Activated effector memory CD4-positive, alpha-beta T cell treated with anti-CD3 and anti-CD28 coated beads, Interleukin-2, amount 50 U/mL, for 16 hours (primary cell): ENCODE data around the gene WRNIP1.
"Not testable (repeated sequence)": the region's sequence is repeated elsewhere in the genome, so short reads cannot be mapped to it uniquely, and the experiment has no call there.

Experiments
- DNase-seq: peaks from one replicate; pipeline ENCODE4 v3.0.0-alpha.2; 2020

The WRNIP1 gene

DNA sequence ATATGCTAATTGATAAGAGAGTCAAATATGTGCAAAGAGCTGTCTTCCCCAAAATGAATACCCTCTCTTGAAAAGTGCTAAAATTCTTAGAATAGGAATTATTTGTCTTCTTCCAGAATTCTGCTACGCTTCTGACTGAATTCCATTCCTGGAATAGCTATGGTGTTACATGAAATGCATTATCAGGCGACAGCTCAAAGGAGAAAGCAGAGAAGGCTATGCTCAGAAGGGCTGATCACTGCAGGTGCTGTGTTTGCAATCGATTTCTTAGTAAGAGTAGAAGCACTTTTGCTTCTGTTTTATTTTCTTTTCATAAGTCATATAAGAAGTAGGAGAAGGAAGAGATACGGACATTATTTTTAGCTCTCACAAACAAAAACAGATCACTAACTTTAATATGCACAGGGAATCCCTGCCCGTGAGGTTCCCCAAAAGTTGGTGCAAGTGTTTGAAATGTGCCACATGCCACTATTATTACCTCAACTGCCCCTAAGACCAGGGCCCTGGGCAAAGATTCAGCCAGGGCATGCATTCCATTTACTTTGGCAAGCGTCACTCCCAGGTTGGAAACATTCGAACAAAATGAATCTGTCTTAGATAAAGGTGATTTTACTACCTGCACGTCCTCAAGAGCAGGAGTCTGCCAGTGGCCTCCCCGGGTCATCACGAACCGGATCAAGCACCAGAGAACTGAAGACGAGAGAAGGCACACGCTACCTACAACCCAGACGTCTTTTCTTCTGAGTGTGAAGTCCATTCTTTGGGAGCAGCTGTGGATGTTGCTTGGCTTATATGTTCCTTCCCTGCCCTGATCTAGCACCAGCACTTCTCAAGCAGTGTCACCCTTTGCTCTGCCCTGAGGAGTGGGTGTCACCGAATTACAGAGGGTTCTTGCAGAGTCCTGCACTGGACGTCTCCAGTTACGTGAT lies 21.6 kb upstream of the WRNIP1 start:
- DNase-seq, result no peak

DNA sequence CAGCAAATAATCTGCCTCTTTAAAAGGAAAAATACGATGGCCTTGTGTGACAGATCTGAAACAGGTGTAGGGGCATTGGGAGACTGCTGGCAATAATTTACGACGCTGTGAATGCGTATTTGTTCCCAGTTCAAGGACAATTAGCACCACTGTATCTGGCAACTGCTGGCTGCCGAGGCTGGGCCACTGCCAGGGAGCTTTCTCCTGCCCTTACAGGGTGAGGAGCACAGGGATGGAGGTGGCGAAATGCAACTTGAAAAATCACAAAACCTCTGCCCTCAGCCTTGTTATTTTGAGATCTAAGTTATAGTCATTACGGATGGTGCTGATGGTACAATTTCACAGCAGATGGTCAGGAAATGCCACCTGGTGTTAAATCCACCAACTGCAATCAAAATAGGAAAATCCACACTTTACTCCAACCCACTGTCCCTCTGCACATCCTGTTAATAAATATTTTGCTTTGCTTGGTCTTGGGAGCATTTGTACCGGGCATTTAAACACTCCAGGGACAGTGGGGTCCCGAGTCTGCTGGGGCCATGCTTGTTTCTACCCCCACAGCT lies 20.9 kb upstream of the WRNIP1 start:
- DNase-seq, result no peak

DNA sequence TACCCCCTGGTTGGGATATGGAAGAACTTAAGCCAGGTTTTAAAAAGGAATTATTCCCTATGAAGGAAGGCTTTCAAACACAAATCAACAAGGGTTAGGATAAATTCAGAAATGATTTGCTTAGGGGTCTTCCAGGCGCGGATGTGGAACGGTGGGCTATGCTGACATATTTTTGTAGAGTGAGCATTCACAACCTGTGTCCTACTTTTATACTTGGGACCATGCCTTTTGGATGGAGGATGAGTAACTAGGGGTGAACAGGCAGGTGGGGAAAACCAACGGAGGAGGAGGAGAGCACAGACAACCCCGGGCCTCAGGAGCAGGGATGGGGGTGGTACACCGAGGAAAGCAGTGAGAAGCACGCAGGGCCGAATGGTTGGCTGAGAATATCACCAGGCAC lies 20.4 kb upstream of the WRNIP1 start:
- DNase-seq, result no peak

DNA sequence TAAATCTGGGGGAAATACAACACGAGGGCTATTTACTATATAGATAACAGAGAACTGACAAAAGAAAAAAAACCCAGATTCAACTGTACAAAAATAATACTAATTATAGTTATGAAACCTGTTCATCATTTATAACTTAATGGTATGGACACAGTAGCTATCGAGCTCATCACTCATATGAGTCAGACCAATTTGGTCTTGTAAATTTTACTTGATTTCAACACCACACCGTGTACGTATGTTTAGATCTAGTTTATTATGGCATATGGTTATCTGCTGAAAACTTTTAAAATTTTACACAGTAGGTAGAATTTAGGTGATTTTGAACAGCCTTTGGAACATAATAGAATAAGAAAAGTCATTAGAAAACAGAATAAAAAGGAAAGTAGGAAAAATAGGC lies 19.9 kb upstream of the WRNIP1 start:
- no peak for DNase-seq

DNA sequence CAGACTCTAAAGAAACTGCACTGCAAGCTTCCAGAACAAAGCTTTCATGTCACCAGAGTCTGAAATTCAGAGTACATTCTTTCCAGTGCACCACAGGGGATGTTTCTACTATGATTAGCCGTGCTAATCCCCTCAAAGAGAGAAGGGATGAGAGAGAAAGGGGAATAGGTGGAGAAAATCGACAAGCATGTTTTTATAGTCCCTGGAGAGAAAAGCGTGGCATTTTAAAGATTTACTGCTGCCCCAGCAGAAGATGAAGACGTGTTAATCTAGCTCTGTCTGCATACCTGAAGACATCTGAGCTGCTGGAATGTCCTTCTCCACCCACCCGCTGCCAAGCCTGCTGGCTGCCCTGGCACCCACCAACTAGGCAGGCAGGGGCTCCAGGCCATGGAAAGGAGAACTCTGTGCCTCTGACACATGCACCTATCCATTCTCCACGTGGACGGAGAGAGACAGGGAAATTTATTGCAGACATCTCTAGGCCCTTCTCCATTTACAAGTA lies 18.6 kb upstream of the WRNIP1 start:
- DNase-seq, result no peak

DNA sequence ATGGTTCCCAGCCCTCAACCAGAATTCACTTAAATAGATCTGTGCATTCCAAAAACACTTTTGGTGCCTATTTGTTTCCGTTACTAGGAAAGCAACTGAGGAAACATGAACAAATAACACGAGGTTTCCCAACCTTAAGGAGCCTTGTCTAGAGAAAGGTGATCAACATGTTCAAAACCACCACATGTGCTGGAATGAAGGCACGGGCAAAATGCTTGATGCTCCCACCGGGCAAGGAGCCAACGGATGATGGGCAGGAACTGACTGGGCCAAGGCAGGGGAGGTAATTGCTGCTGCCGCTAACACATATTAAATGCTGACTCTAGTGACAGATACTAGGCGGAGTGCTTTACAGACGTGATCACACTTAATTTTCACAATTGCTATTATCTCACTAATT lies 17.0 kb upstream of the WRNIP1 start:
- no peak for DNase-seq

DNA sequence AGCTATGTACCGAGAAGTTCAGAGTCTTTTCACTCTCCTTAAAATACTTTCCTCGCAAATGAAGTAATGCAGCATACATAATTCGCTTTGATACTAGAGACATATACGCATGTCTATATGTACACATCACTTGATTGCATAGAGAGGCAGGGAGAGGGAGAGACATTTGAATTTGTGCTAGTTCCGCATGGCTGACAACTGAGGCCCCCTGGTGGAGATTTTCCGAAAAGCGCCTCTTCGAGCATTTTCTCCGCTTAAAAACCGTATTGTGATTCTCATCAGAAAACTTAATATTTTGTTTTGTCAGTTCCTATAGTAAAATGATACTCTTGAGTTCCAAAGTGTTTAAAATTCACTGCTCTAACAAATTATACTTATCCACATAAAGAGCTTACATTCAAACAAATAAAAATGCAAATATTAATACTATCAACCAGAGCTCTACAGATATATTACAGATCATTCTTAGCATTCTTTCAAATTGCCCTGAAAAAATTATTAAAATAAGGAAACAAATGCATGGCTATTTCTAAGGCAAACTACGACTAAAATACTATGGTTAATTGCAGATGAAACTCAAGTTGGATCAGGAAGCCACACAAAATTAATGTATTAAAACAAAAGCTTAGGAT lies 15.1 kb upstream of the WRNIP1 start:
- peak; percentile 87 for DNase-seq

DNA sequence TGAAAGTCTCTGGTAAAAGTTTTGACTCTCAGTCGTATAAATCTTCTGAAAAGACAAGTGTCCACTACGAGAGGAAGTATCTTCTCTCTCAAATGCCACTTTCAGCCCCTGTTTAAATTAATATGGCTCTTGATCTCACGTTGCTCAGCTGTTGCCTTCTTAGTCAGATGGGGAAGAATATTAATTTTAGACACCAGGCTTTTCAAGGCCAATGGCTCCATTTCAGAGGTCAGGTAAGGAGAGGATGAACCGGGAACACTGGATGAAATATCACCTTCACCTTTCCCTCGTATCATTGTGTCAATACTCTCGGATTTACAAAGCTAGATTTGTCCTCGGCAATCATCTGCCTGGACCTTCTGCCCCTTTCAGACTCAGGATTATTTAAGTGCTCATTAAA lies 14.4 kb upstream of the WRNIP1 start, which contains the start of gene MYLK4:
Gene MYLK4 (minus strand): TSS at position 91 of the 400 bp plus-strand sequence. CDS start 1,628 bp downstream, outside the sequence.
- DNase-seq, result no peak

DNA sequence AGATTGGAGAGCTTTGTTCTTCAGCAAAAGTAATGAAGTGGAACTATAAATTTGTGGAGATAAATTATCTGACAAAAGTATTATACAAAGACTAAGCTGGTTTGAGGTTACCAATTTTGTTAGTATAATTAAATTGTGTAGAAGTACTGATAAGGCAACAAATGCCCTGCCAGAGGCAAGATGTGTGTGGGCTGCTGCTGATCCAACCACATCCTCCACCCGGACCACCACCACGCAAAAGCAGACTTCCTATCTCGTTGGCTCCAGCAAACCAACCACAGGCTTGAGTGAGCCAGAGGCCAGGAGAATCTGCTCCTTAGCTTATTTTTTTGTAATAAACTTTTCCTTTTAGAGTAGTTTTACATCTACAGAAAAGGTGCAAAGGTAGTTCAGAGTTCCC lies 13.3 kb upstream of the WRNIP1 start:
- no peak for DNase-seq

DNA sequence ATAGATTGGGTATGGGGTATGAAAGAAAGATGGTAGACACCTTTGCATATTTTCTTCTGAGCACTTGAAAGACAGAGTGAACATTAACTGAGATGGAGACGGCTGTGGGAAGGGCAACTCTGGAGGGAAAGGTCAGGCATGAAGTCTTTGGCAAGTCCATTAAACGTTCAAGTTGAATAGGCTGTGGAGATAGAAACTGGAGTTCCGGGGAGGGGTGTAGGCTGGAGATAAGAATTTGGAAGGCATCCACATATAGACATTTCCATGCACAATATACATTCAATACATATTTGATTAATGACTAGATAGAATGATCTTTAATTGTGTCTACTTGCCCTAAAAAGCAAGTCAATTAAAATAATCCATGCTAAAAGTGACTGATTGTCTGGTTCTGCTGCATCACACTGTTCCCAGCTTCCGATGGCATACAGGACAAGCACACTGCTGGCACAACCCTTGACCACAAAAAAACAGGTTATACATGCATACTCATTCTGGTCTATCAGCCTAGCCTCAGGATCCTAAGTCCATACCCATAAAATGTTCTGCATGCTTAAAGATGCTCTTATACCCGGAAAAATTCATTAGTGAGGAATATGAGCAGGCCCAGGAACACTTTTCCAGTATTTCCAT lies 12.6 kb upstream of the WRNIP1 start:
- no peak for DNase-seq

DNA sequence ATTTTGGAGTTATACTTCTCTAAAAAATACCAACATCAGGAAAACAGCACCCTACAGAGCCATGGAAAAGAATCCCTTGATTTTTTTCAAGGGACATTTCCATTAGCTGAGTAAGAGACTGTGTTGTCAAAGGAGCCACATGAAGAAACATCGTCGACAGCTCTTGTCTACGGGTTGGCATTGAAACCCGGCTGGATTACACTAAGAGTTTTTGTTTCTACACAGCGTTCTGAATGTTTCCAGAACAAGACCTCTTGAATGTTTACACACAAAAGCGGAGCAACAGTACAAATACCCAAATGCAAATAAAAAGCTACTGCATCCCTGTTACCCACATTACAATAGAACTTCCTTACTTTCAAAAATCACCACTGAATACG lies 12.1 kb upstream of the WRNIP1 start:
- no peak for DNase-seq

DNA sequence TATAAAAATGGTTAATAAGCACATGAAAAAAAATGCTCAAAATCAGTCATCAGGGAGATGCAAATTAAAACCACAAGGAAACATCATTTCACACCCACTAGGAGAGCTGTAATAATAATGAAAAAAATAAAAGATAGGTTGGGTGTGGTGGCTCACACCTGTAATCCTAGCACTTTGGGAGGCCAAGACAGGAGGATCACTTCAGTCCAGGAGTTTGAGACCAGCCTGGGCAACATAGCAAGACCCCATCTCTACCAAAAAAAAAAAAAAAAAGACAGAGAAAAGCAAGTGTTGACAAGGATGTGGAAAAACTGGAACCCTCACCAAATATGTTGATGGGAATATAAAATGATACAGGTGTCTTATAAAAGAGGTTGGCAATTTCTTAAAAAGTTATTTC lies 11.4 kb upstream of the WRNIP1 start:
- no peak for DNase-seq

DNA sequence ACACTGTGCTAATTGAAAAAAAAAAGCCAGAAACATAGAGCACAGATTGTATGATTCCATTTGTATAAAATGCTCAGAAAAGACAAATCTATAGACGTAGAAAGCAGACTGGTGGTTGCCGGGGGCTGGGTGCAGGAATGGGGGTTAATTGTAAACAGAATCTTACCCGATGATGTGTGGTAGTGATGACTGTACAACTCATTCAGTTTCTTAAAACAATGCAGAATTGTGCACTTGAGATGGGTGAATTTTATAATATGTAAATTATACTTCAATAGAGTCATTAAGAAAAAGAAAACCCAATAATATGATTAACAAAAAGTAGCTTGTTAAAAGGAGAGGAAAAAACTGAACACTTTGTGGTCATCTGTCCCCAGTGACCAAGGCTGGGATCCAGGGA lies 10.8 kb upstream of the WRNIP1 start:
- no peak for DNase-seq

DNA sequence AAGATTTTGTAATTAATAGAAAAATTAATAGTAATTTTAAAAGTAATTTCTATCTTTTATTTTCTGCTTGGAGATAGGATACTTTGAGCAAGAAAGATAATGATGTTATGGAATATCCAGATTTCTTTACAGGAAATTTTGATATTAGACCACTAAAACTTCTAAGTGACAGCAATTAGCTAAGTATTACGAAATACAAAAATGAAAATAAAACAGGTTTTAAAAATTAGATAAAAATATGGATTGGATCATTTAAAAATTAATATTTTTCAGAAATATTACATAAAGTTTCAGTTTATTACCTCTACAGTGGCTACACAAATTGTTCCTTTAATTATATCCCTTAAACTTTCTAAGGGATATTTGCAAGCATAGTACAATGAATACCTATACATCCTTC lies 10.3 kb upstream of the WRNIP1 start:
- no peak for DNase-seq

DNA sequence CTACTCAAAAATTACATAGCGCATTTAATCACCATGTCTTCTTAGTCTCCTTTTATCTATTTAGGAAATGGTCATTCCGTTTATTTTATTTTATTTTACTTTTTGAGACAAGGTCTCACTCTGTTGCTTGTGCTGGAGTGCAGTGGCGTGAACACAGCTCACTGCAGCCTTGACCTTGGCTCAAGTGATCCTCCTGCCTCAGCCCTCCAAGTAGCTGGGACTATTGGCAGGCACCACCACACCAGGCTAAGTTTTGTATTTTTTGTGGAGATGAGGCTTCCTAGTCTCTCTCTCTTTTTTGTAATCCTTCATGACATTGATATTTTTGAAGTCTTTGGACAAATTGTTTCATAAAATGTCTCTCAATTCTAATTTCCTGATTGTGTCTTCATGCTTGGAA lies 9.7 kb upstream of the WRNIP1 start:
- no peak for DNase-seq

DNA sequence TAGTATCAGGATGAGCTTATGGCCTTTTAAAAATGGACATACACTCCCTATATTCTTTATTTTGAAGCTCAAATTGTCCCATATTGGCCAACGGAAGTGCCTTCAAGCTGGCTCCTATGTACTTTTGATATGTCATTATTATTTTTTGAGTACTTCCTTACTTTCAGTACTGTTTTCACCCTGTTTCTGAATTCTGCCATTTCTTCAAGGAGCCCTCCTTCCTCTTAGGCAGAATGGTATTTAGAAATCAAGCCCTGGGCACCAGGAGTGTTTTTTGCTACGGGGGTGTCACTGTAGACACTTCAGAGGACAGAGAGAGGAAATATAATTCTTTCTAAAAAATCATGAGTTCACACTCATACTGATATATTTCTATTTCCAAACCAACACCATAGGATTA lies 9.0 kb upstream of the WRNIP1 start:
- DNase-seq, result no peak

DNA sequence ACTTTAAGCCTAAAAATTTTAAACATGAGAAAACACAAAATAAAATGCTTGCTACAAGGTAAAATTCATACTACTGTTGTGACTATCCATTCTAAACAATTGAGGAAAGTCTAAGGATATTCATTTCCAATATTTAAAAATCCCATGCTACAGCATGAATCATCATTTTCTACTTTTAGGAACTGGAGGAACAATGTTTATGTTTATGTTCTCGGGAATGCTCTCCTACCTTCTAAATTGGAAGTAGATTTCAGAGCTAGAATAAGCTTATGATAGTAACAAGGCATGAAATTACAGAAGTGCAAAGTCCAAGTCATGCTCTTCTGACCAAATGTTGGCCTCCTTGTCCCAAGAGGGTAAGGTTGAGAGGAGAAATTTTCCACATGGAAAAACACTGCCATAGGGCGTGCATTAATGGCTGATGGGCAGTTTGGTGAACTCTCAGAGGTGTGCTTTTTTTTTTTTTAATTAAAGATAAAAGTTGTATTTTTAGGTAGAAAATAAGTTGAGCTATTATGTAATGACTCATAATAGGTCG lies 8.4 kb upstream of the WRNIP1 start:
- no peak for DNase-seq

DNA sequence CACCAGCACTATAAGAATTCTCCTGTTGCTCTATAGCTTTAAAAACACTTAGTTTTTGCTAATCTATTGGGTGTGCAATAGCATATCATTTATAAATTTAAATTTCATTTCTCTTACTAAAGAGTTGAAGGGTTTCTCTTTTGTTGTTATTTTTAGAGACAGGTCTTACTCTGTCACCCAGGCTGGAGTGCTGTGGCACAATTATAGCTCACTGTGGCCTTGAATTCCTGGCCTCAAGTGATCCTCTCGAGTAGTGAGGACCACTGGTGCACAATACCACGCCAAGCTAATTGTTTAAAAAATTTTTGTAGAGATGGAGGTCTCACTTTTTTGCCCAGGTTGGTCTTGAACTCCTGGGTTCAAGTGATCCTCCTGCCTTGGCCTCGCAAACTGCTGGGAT lies 6.2 kb upstream of the WRNIP1 start:
- no peak for DNase-seq

DNA sequence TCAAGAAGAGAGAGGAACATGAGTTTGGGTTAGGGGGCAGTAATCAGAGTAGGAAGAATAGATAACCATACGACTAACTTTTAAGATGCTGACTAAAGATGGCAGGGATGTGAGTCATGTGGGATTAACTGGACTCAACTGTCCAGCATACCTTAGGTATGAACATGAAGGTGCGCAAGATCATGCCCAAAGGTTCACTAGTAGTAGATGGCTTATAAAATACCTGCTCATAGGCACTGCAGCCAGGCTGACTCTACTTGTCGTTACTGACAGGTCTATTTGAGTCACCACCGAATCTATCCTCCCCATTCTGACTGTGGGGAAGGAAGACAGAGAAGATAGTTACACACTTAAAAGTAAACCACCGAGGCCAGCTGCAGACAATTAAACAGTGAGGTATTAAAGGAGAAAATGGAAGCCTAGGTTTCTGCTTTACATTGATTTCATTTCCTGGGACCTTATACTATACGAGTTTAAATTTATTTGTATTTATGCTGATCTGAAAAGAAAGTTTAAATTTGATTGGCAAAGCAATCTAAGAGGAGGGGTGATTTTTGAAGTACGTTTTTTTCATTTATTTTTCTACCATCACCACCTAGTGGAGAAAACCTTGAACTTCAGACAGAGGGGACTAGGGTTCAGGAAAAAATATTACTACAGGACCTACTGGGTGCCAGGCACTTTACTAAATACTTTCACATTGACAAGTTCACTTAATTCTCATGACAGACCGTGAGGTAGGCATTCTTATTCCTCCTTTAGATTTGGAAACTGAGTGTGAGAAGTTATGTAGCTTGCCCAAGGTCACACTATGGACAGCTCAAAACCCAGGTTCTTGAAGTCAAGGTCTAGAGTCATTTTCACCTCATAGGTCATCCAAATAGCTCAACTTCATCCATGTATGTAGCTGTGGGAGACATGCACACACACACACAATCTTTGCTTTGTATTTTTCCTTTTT lies 4.0 kb upstream of the WRNIP1 start:
- DNase-seq, result no peak

DNA sequence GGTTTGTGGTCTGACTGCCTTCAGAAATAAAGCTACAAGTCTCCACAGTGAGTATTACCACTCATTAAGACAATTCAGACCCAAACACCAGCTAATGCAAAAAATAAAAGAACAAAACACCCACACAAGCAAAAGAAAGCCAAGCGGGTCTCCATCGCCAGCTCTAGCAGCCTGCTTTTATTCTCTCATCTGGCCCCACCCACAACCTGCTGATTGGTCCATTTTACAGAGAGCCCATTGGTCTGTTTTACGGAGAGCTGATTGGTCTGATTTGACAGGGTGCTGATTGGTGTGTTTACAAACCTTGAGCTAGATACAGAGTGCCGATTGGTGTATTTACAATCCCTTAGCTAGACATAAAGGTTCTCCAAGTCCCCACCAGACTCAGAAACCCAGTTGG lies 2.3 kb upstream of the WRNIP1 start:
- not testable (repeated sequence) for DNase-seq

DNA sequence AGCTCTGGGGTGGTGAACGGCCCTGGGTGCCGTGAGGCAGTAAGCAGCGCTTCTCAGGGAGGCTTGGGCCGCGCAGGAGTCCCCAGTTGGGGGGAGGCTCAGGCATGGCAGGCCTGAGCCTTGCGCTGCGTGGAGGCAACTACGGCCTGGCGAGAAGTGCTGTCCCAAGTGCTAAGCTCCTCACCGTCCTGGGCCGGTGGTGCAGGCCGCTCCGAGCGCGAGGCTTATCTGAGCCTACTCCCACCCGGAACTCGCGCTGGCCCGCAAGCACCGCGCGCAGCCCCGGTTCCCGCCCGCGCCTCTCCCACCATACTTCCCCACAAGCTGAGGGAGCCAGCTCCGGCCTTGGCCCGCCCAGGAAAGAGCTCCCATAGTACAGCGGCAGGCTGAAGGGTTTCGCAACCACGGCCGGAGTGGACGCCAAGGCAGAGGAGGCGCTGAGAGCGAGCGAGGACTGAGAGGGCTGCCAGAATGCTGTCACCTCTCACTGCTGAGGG lies 1.8 kb upstream of the WRNIP1 start:
- DNase-seq, result no peak
